Heart right ventricle (tissue), 16 donors: ENCODE data around the gene BMP10. TPM values are rescaled to one million over a fixed set of nuclear protein-coding genes. Genes with fewer than 3 reads are reported as not detected.

Source experiments
- ATAC-seq, 8 donors: fragments of 200-7000 bp; cut with Tn5 transposase; one replicate each; pipeline ENCODE4 v1.9.1; 2020; ENCODE audit warnings: mild to moderate bottlenecking in 8 of 8, moderate library complexity in 8 of 8, moderate number of reproducible peaks in 1 of 8
- DNase-seq, 2 donors: peaks; one replicate each; pipeline ENCODE4 v3.0.0-alpha.2; 2020
- H3K27ac ChIP-seq, 10 donors: fragments of 200-600 bp; sonication (generic) in 2 of 10; one replicate each; pipeline versions ENCODE4 v1.5.0 to v1.8.0; 2020 to 2022; ENCODE audit warnings: mild to moderate bottlenecking in 3 of 10
- H3K27me3 ChIP-seq, 7 donors: fragments of 200-600 bp; one replicate each; pipeline ENCODE4 v1.8.0; 2021 to 2022; ENCODE audit warnings: mild to moderate bottlenecking in 2 of 7
- H3K36me3 ChIP-seq, 9 donors: fragments of 200-600 bp; sonication (generic) in 1 of 9; one replicate each; pipeline versions ENCODE4 v1.5.0 to v1.8.0; 2020 to 2022; ENCODE audit warnings: mild to moderate bottlenecking in 2 of 9
- H3K4me1 ChIP-seq, 9 donors: fragments of 200-600 bp; sonication (generic) in 1 of 9; one replicate each; pipeline versions ENCODE4 v1.5.0 to v1.8.0; 2020 to 2022; ENCODE audit warnings: mild to moderate bottlenecking in 4 of 9
- H3K4me3 ChIP-seq, 10 donors: fragments of 200-600 bp; sonication (generic) in 2 of 10; one replicate each; pipeline versions ENCODE4 v1.5.0 to v1.8.0; 2020 to 2022; ENCODE audit warnings: mild to moderate bottlenecking in 7 of 10, moderate library complexity in 2 of 10
- H3K9me3 ChIP-seq, 11 donors: fragments of 200-600 bp in 10 of 11; sonication (generic) in 2 of 11; one replicate each; pipeline versions ENCODE4 v1.5.0 to v1.8.0; 2013 to 2022; ENCODE audit warnings: mild to moderate bottlenecking in 2 of 11, control low read depth in 1 of 11, moderate library complexity in 1 of 11
- WGBS, 2 donors: extraction: QIAGEN DNeasy Blood & Tissue Kit; methylation state at CpG; one replicate each; pipeline ENCODE4 v1.1.7; 2013; ENCODE audit warnings: inconsistent platforms in 1 of 2; 5-methylcytosine and 5-hydroxymethylcytosine counted together
- intact Hi-C, 10 donors: fragments of 100-400 bp; cut with DNase I; formaldehyde crosslinking; loops; one replicate each; pipeline versions ENCODE4 v1.11.1 to v1.14.2; 2022
- polyA plus RNA-seq, 2 donors: library from polyadenylated mRNA; stranded (reverse); fragments of 200-250 nt; gene quantifications; one replicate each; pipeline ENCODE4 v1.2.3, GENCODE V29; 2013
- total RNA-seq, 10 donors: library from RNA; stranded (reverse); fragmentation: NEBNext Ultra II Directional in 3 of 10; extraction: Animal tissue kit (Norgen Biotek cat#: 25700) in 3 of 10; gene quantifications; one replicate each; pipeline versions ENCODE4 v1.2.1 to v1.2.4, GENCODE V29; 2021 to 2023
- TF ChIP-seq, protein P1 (sequence below), 9 donors: fragments of 200-600 bp; sonication (generic) in 2 of 9; IDR thresholded peaks; one replicate each; pipeline versions ENCODE4 v1.5.0 to v1.8.0; 2021 to 2022; ENCODE audit warnings: antibody characterized with exemption in 9 of 9, mild to moderate bottlenecking in 5 of 9, moderate library complexity in 1 of 9
- donor health status: Arrhythmogenic right ventricular cardiomyopathy.
- donor health status: ischemic (EF 13 %, LVEDD 7.1; RV severe dilation, severe dysfunction).
- donor health status: healthy with polysubstance abuse.
- donor health status: DM: no; HTN: yes; CAD: no.
- donor health status: DM: no; HTN: no; CAD: no.
- donor health status: ischemic (EF 25% LVEDD 6.9; RV normal size, moderate dysfunction).
- donor health status: ischemic (EF 25% LVEDD 5.7; RV mildly dilated, moderate dysfunction).
- donor health status: healthy.
- donor health status: DM: yes; HTN: yes; CAD: no.
- donor health status: Ischemic cardiomyopathy.
- donor health status: ischemic (EF 35%, LVEDD 5.7; RV mildly dilated, moderate dysfunction).
- donor health status: nonischemic (EF 11% LVEDD 7.7; RV severe dilation, severe dysfunction).
- donor health status: DM: yes; HTN: yes; CAD: no.
- donor health status: PGD.
- donor health status: ischemic (EF 29% LVEDD 5.4; RV normal size, mild dysfunction).
- donor health status: nonischemic (EF 23%, LVEDD 6.1; RV moderate dilation, normal function).

The BMP10 gene
- total and polyA plus RNA-seq, 12 donors: 0.03 to 0.31 TPM; not detected in 10

DNA sequence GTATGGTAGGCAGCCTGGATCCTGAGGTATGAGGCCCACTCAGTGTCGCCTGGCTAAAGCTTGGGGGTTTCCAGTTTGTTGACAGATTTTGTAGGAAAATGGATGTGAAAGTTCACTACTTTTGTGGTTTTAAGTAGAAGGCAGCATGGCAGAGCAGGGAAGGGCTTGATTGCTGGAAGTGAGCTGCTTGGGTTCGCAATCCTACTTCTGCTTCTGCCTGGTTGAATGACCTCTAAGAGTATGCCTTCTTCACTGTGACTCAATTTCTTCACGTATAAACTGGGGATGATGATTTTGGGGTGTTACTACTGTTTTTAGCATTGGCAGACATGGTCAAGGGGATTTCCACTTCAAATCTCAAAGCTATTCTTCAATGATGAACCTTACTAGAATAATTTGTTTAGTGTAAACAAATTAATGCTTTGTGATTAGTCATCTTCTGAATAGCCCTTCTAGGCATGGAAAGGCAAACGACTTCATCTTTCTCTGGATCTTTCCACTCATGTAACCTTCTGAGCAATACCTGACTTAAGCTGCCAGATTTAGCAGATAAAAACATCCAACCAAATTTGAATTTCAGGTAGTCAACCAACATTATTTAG is 13.2 kb downstream of the BMP10 start:
- Histone ChIP-seq H3K27ac (peak overlapping the region in 1 of 10 donors; percentile 66), H3K4me1 (peaks cover 0 to 48% (median 0%) of the 10 kb centered on the region in 9 donors), H3K36me3 (no peaks in the 10 kb centered on the region), H3K9me3 (no peaks in the 10 kb centered on the region), H3K4me3 (no peak overlapping the region), H3K27me3 (peaks cover 0 to 86% (median 30%) of the 10 kb centered on the region in 7 donors)
- 84 to 97% methylated on average over 4 of the region's 4 CpGs for WGBS, 2 donors
- ATAC-seq (peak in 1 of 8 donors; percentile 34), DNase-seq (no peak)
- intact Hi-C loops: no loop called here
- TF ChIP-seq, protein P1, sequence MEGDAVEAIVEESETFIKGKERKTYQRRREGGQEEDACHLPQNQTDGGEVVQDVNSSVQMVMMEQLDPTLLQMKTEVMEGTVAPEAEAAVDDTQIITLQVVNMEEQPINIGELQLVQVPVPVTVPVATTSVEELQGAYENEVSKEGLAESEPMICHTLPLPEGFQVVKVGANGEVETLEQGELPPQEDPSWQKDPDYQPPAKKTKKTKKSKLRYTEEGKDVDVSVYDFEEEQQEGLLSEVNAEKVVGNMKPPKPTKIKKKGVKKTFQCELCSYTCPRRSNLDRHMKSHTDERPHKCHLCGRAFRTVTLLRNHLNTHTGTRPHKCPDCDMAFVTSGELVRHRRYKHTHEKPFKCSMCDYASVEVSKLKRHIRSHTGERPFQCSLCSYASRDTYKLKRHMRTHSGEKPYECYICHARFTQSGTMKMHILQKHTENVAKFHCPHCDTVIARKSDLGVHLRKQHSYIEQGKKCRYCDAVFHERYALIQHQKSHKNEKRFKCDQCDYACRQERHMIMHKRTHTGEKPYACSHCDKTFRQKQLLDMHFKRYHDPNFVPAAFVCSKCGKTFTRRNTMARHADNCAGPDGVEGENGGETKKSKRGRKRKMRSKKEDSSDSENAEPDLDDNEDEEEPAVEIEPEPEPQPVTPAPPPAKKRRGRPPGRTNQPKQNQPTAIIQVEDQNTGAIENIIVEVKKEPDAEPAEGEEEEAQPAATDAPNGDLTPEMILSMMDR (IDR thresholded peaks at IDR 0.05): no peak

DNA sequence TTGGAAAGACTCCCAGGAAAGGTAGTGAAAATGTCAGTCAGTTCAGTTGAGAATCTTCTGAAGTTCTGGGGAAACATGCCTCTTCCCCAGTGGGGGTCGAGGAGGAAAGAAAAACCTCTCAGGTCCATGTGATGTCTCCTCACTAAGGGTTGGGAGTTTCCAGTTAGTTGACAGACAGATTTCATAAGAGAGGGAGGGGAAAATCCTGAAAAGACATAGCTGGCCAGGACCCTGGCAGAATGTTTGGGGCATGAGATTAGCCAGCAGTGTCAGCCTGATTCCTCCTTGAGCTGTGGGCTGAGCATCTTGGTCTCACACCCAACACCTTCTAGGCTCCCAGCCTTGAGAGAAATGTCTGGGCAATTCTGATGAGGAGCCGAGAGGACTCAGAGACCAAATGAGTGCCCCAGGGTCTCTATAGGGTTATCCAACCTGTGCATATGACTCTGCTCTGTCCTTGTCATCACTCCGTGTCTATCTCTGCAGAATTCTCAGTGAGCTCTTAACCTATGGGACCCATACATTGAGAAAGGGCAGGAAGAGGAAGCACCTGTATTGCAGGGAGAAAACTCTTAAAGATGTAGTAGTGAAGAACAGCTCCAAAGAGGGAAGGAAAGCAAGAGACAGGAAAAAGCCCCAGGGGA is 13.9 kb downstream of the BMP10 start:
- Histone ChIP-seq H3K4me1 (peaks cover 0 to 48% (median 0%) of the 10 kb centered on the region in 9 donors), H3K27ac (peak overlapping the region in 1 of 10 donors; percentile 66), H3K9me3 (no peaks in the 10 kb centered on the region), H3K27me3 (peaks cover 0 to 85% (median 26%) of the 10 kb centered on the region in 7 donors), H3K4me3 (no peak overlapping the region), H3K36me3 (no peaks in the 10 kb centered on the region)
- intact Hi-C loops: no loop called here
- DNase-seq (no peak), ATAC-seq (no peak)
- 74 to 81% methylated on average over 3 of the region's 3 CpGs for WGBS, 2 donors
- TF ChIP-seq, protein P1 (IDR thresholded peaks at IDR 0.05): no peak

DNA sequence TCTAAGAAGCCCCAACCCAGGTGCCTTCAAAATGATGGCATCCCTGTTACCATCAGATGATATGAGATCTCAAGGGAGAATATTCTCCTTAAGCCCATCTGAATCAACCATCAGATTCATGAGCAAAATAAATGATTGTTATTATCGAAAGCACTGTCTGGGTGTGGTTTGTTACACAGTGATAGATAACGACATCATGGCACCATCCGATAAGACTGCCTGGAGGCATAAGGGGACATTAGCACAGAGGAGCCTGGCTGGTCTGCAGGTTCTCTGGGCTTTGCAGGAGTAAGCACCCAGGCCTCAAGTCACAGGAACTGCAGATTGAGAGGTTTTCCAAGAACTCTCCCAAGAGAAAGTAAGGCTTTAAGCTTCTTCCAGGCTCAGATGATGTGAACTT is 15.6 kb downstream of the BMP10 start:
- intact Hi-C loops: no loop called here
- DNase-seq (no peak), ATAC-seq (no peak)
- Histone ChIP-seq H3K9me3 (no peaks in the 10 kb centered on the region), H3K4me1 (peaks cover 0 to 33% (median 0%) of the 10 kb centered on the region in 9 donors), H3K36me3 (no peaks in the 10 kb centered on the region), H3K4me3 (no peak overlapping the region), H3K27me3 (peaks cover 0 to 80% (median 16%) of the 10 kb centered on the region in 7 donors), H3K27ac (no peak overlapping the region)
- WGBS, 2 donors: 93 to 95% methylated on average over 3 of the region's 3 CpGs
- TF ChIP-seq, protein P1 (IDR thresholded peaks at IDR 0.05): no peak

DNA sequence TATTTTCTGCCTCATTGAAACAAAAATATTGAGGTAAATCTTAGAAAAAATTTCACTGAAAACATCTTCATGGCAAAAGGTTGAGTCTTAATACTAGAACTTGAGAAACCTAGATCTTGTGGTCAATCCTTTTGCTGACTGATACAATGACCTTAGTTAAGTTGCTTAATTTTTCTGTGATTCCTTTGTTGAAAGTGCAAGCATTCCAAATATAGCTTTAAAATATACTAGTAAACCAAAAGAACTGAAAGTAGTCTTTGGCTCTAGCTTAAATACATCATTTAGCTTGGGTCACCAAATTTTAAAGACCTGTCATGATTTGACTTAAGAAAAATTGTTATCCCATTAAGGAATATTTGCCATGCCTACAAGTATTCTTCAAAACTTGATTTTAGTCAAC is 16.7 kb downstream of the BMP10 start:
- no peak for DNase-seq
- Histone ChIP-seq H3K4me3 (no peak overlapping the region), H3K9me3 (no peaks in the 10 kb centered on the region), H3K27ac (no peak overlapping the region), H3K4me1 (peaks cover 0 to 28% (median 0%) of the 10 kb centered on the region in 9 donors), H3K36me3 (no peaks in the 10 kb centered on the region), H3K27me3 (peaks cover 0 to 83% (median 12%) of the 10 kb centered on the region in 7 donors)
- no peak for ATAC-seq
- TF ChIP-seq, protein P1 (IDR thresholded peaks at IDR 0.05): no peak
- intact Hi-C loops: no loop called here
